ENCODE data around the gene KAT2B. TPM values are rescaled to one million over a fixed set of nuclear protein-coding genes. Genes with fewer than 3 reads are reported as not detected.

KAT2B gene
- total RNA-seq, 1 experiment from 2014 or later, result 0.57 TPM

DNA sequence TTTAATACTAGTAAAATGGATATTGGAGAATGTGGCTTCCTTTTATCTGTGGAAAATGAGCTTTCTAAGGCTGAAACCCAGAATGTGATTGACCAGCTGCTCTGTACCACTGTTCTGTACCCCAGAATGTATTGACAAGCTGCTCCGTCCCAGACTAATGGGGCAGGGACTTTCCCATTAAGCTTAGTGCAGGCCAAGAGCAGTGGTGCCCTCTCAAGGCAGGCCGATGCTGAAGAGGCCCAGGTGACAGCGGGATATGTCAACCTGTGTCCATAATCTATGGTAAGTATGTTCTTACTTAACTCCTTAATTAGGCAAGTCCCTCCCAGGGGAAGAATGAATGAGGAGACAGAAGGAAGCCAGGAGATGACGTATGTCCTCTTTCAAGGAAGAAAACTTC lies 114.7 kb downstream of the KAT2B start:
- in situ Hi-C loops (cut with HindIII; ENCODE audit: low pct_unique_long_range_greater_than_20kb, low sequenced_read_pairs), result no loop called here
- DNase-seq (ENCODE audit: low read depth), result no peak

GRCh38 chr3:20160230-20160629 lies 120.0 kb downstream of the KAT2B start:
- in situ Hi-C loops (cut with HindIII; ENCODE audit: low pct_unique_long_range_greater_than_20kb, low sequenced_read_pairs), result no loop called here
- no peak for DNase-seq (ENCODE audit: low read depth)

GRCh38 chr3:20161714-20162113 lies 121.5 kb downstream of the KAT2B start:
- no peak for DNase-seq (ENCODE audit: low read depth)
- in situ Hi-C loops (cut with HindIII; ENCODE audit: low pct_unique_long_range_greater_than_20kb, low sequenced_read_pairs), result no loop called here

DNA sequence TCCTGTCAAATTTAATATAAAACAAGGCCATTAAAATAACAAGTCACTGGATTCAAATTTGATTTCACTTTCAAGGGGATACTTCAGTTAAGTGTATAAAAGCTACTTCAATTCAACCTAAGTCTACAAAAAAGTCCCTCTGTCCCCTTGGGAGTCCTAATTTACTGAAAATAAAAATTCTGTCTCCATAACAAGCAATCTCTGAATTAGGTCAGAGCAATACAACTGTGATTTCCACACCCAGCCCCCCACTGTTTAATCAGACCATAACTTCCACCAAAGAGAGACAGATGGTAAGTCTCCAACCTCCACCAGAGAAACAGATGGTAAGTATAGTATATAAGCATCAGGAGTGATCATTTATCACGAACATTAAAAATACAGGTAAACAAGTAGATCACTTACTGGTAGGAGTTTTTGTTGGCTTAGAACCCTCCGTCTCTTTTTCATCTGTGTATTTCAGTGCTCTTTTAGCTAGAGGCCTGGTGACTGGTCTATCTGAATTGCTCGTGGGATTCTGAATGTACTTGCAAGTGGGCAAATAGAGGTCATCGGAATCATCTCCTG lies 133.7 kb downstream of the KAT2B start:
- in situ Hi-C loops (cut with HindIII; ENCODE audit: low pct_unique_long_range_greater_than_20kb, low sequenced_read_pairs), result no loop called here
- DNase-seq (ENCODE audit: low read depth), result no peak

DNA sequence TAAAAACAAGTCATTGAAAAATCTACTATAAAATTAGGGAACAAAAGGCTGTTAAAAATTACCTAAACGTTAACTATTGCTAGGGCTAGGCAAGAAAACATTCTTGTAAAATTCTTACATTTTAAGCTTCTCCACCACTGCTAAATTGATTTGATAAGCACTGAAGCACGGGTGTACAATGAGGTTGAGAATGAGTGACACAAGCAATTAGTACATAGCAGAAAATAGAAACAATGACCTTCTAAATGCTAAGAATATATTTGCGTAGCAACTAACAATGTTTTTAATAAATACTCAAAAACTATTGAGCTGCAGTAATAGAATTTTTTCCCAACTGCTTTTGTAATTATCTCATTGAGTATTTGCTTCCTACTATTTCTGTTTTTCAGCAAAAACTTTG lies 141.0 kb downstream of the KAT2B start:
- DNase-seq (ENCODE audit: low read depth), result no peak
- in situ Hi-C loops (cut with HindIII; ENCODE audit: low pct_unique_long_range_greater_than_20kb, low sequenced_read_pairs), result no loop called here

- in situ Hi-C loops (cut with HindIII; ENCODE audit: low pct_unique_long_range_greater_than_20kb, low sequenced_read_pairs), result no loop called here
- no peak for DNase-seq (ENCODE audit: low read depth)
Observed at GRCh38 chr3:20182206-20182605, 142.0 kb downstream of the KAT2B start.

DNA sequence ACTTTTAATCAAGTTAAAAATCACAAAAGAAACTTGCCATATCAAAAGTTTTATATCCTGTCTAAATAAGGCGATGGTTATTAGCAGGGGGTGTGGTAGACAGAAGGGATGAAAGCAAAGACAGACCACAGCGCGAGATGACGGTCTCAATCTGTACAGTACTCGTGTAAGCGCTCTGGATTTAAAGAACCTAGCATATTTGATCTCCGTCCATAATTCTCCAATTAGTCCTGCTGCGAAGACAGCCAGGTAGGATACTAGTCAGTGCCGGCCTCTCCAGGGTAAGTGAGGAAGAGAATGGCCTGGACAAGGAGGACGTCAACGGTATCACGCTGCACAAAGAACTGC lies 145.1 kb downstream of the KAT2B start:
- in situ Hi-C loops (cut with HindIII; ENCODE audit: low pct_unique_long_range_greater_than_20kb, low sequenced_read_pairs), result no loop called here
- peak; percentile 17 for DNase-seq (ENCODE audit: low read depth)

GRCh38 chr3:20185679-20186599 lies 145.7 kb downstream of the KAT2B start, which contains the start of gene SGO1:
Gene SGO1 (minus strand): TSS chr3:20186206. CDS start chr3:20184027, 2,179 bp downstream.
- peak; percentile 91 for DNase-seq (ENCODE audit: low read depth)
- in situ Hi-C loops (cut with HindIII; ENCODE audit: low pct_unique_long_range_greater_than_20kb, low sequenced_read_pairs), result no loop called here

- in situ Hi-C loops (cut with HindIII; ENCODE audit: low pct_unique_long_range_greater_than_20kb, low sequenced_read_pairs), result no loop called here
- DNase-seq (ENCODE audit: low read depth), result no peak
Observed at GRCh38 chr3:20186600-20187004, 146.4 kb downstream of the KAT2B start.

GRCh38 chr3:20190991-20191390 lies 150.7 kb downstream of the KAT2B start:
- in situ Hi-C loops (cut with HindIII; ENCODE audit: low pct_unique_long_range_greater_than_20kb, low sequenced_read_pairs), result no loop called here
- DNase-seq (ENCODE audit: low read depth), result no peak

GRCh38 chr3:20194793-20195460 lies 154.7 kb downstream of the KAT2B start:
- no peak for DNase-seq (ENCODE audit: low read depth)
- in situ Hi-C loops (cut with HindIII; ENCODE audit: low pct_unique_long_range_greater_than_20kb, low sequenced_read_pairs), result no loop called here

GRCh38 chr3:20197775-20198174 lies 157.5 kb downstream of the KAT2B start:
- in situ Hi-C loops (cut with HindIII; ENCODE audit: low pct_unique_long_range_greater_than_20kb, low sequenced_read_pairs), result no loop called here
- DNase-seq (ENCODE audit: low read depth), result no peak

DNA sequence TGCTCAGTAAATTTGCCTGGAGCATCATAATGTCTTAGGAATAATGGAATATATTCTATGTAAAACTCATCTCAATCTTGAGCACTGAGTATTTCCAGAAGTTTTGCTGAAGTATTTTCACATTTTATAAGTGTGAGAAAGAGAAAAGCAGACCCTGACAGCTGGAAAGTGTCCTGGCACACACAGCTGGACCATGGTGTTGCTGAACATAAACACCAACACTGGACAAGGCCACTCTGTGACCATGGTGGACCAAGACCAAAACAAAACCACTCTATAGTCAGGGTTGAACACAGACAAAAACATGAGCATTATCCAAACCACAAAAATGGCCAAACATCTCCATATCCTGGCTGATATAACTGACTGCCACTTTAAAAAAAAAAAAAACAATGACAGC lies 160.9 kb downstream of the KAT2B start:
- no peak for DNase-seq (ENCODE audit: low read depth)
- in situ Hi-C loops (cut with HindIII; ENCODE audit: low pct_unique_long_range_greater_than_20kb, low sequenced_read_pairs), result no loop called here

Other genes starting within 250 kb of the KAT2B start
- 1.6 and 1.8 TPM in 2 replicates for gene EFHB, start 106.2 kb upstream of the KAT2B start, total RNA-seq (2014; rRNA removed; shearing (Covaris generic); ENCODE audit: low replicate concordance)
- gene RAB5A, start 93.3 kb upstream of the KAT2B start, total RNA-seq (2014; rRNA removed; shearing (Covaris generic); ENCODE audit: low replicate concordance), result 28.4 and 34.8 TPM in 2 replicates
- not detected in 2 replicates for gene PP2D1, start 28.2 kb upstream of the KAT2B start, total RNA-seq (2014; rRNA removed; shearing (Covaris generic); ENCODE audit: low replicate concordance)
- gene SGO1, start 145.8 kb downstream of the KAT2B start, total RNA-seq (2014; rRNA removed; shearing (Covaris generic); ENCODE audit: low replicate concordance), result 9.4 and 10.8 TPM in 2 replicates

Data from Caki2 (cell line).